Measurements from ENCODE around the gene DBH.

DNA sequence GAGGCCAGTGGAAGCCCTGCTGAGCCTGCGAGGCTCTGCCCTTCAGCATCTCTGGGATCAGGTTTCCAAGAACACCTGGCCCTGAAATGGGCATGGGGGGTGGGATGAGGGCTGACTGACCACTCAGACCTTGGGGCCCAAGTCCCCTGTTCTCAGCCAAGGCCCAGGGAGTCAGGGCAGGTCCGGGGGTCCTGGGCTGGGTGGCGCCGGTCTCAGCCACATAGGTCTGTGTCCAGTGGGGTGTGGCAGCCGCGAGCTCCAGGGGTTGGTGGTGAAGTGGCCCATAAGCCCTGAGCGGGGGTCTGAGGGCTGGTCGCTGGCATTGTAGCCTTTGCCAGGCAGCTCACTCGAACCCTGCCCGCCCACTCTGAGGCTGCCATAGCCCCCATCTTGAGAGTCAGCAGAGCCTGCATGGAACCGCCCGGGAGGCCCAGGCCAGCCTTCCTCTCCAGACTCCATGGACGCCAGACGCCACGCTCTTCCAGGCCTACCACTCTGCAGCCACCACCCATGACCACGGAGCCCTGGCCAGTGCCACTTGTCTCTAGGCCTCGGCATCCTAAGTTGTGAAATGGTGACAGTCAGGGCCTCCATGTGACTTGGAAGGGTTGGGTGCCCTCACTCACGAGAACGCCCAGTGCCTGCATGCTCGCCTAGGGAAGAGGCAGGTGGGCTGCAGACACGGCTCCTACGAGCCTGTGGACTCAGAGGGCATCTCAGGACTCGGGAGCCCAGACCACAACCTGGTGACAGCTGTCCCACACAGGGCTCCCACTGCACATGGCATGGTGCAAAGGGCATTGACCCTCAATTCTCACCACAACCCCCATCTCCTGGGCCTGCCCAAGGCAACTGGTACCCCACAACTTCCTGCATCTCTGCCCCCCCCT lies 6.7 kb upstream of the DBH start:
- TF ChIP-seq, protein P1, sequence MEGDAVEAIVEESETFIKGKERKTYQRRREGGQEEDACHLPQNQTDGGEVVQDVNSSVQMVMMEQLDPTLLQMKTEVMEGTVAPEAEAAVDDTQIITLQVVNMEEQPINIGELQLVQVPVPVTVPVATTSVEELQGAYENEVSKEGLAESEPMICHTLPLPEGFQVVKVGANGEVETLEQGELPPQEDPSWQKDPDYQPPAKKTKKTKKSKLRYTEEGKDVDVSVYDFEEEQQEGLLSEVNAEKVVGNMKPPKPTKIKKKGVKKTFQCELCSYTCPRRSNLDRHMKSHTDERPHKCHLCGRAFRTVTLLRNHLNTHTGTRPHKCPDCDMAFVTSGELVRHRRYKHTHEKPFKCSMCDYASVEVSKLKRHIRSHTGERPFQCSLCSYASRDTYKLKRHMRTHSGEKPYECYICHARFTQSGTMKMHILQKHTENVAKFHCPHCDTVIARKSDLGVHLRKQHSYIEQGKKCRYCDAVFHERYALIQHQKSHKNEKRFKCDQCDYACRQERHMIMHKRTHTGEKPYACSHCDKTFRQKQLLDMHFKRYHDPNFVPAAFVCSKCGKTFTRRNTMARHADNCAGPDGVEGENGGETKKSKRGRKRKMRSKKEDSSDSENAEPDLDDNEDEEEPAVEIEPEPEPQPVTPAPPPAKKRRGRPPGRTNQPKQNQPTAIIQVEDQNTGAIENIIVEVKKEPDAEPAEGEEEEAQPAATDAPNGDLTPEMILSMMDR (IDR thresholded peaks at IDR 0.05), result no peak
- no peak for TF ChIP-seq POLR2A (IDR thresholded peaks at IDR 0.05)
